Activated naive CD8-positive, alpha-beta T cell treated with anti-CD3 and anti-CD28 coated beads, Interleukin-2, amount 10 ng/mL, durations not matched to agents 7 days and 5 days (primary cell): ENCODE measurements around the gene HIP1. TPM values are rescaled to one million over a fixed set of nuclear protein-coding genes. Genes with fewer than 3 reads are reported as not detected.

Experiments
- ATAC-seq: fragments of 150-1000 bp; cut with Tn5 transposase; one replicate; pipeline ENCODE4 v1.10.0; 2021; ENCODE audit warnings: low read depth, moderate library complexity
- POLR2A ChIA-PET: fragments of 350-600 bp; sonication (Branson Sonifier 250); formaldehyde crosslinking; loops from one replicate; lab custom pipeline; 2021; ENCODE audit warnings: antibody characterized with exemption; lab: Charles Lee
- DNase-seq: peaks from one replicate; pipeline ENCODE4 v3.0.0; 2021
- H3K27ac Mint-ChIP-seq: one replicate; pipeline ENCODE4 v1.8.0; 2022; ENCODE audit warnings: mild to moderate bottlenecking, mixed read lengths
- H3K27me3 Mint-ChIP-seq: one replicate; pipeline ENCODE4 v1.8.0; 2022; ENCODE audit warnings: mild to moderate bottlenecking, moderate library complexity, mixed read lengths
- H3K36me3 Mint-ChIP-seq: one replicate; pipeline ENCODE4 v1.8.0; 2021; ENCODE audit warnings: mild to moderate bottlenecking, mixed read lengths
- H3K4me1 Mint-ChIP-seq: one replicate; pipeline ENCODE4 v1.8.0; 2021; ENCODE audit warnings: mixed read lengths
- H3K4me3 Mint-ChIP-seq: one replicate; pipeline ENCODE4 v1.8.0; 2022; ENCODE audit warnings: mild to moderate bottlenecking, moderate library complexity, mixed read lengths
- H3K9me3 Mint-ChIP-seq: one replicate; pipeline ENCODE4 v1.8.0; 2021; ENCODE audit warnings: mixed read lengths
- total RNA-seq, 2 experiments: library from RNA; stranded (reverse); gene quantifications; one replicate each; pipeline ENCODE4 v1.2.3, GENCODE V29; 2021

HIP1 gene
- total RNA-seq, 2 experiments from 2014 or later, result 8.7 TPM

DNA sequence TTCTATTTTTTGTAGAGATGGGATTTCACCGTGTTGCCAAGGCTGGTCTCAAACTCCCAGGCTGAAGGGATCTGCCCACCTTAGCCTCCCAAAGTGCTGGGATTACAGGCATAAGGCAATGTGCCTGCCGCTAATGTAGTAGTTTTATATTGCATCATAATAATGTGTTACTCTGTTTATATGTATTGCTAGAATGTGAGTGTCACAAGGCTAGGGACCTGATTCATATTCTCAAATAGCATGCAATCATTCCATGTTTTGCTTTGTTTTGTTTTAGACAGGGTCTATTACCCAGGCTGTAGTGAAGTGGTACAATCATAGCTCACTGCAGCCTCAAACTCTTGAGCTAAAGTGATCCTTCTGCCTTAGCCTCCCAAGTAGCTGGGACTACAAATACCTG, 19.8 kb upstream of the HIP1 start:
- Mint-ChIP-seq H3K27ac (no peak overlapping the region), H3K36me3 (no peaks in the 10 kb centered on the region), H3K9me3 (no peaks in the 10 kb centered on the region), H3K4me3 (no peak overlapping the region), H3K27me3 (no peaks in the 10 kb centered on the region), H3K4me1 (peaks cover 5% of the 10 kb centered on the region)
- ATAC-seq (no peak), DNase-seq (no peak)
- POLR2A ChIA-PET, result interaction anchor here (0.6 kb wide), 1 partner anchor 18 kb away, joined by 4 read pairs; no protein-coding TSS in a partner anchor

DNA sequence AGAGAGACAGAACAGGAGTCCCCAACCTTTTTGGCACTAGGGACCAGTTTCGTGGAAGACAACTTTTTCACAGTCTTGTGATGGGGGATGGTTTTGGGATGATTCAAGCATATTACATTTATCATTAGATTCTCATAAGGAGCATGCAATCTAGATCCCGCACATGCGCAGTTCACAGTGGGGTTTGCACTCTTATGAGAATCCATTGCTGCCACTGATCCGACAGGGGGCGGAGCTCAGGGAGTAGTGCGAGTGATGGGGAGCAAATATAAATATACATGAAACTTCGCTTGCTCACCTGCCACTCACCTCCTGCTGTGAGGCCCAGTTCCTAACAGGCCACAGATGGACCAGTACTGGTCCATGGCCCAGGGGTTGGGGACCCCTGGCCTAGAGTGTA, 19.1 kb upstream of the HIP1 start:
- no peaks in the 10 kb centered on the region for H3K36me3 Mint-ChIP-seq
- no peaks in the 10 kb centered on the region for H3K9me3 Mint-ChIP-seq
- no peaks in the 10 kb centered on the region for H3K27me3 Mint-ChIP-seq
- H3K4me1 Mint-ChIP-seq, result peaks cover 5% of the 10 kb centered on the region
- DNase-seq (no peak), ATAC-seq (no peak)
- POLR2A ChIA-PET, result no interaction called here
- no peak overlapping the region for H3K4me3 Mint-ChIP-seq
- no peak overlapping the region for H3K27ac Mint-ChIP-seq

GRCh38 chr7:75756991-75757676, 18.4 kb upstream of the HIP1 start:
- Mint-ChIP-seq H3K27ac (no peak overlapping the region), H3K4me1 (peaks cover under 1% of the 10 kb centered on the region), H3K36me3 (no peaks in the 10 kb centered on the region), H3K27me3 (no peaks in the 10 kb centered on the region), H3K9me3 (no peaks in the 10 kb centered on the region), H3K4me3 (no peak overlapping the region)
- POLR2A ChIA-PET, result interaction anchor here (0.6 kb wide), 1 partner anchor 109 kb away, joined by 3 read pairs; no protein-coding TSS in a partner anchor
- ATAC-seq (no peak), DNase-seq (no peak)

DNA sequence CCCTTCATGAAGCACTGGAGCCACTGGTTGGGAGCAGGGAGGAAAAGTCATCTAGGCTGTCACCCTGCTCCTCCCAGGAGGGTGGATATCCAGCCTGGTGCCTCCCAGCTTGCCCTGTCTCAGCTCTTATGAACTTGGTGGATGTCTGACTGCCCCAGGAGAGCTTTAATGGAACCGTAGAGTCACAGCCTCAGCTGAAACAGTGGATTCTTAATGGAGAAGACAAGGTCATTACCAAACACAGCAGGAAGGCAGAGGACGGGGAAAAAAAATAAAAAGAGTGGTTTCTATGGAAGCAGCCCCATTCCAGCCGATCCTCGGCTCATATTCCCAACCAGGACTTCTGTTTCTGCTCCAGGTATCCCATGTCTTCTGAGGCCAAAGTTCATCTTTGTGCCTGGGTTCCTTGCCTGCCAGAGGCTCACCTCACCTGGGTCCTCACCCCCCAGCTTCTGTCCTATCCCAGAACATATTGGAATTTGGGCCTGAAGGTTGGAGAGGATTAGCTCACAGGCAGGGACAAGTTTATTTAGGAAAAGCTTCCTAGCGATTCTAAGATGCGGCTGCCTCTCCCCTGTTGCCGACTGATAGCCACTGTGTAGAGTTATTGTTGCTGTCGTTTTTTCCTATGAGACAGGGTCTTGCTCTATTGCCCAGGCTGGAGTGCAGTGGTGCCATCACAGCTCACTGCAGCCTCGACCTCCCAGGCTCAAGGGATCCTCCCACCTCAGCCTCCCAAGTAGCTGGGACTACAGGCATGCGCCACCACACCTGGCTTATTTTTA, 17.7 kb upstream of the HIP1 start:
- no peaks in the 10 kb centered on the region for H3K27me3 Mint-ChIP-seq
- ATAC-seq (no peak), DNase-seq (no peak)
- POLR2A ChIA-PET, result interaction anchor here (0.6 kb wide), 1 partner anchor 110 kb away, joined by 3 read pairs; no protein-coding TSS in a partner anchor
- no peaks in the 10 kb centered on the region for H3K9me3 Mint-ChIP-seq
- H3K4me1 Mint-ChIP-seq, result no peaks in the 10 kb centered on the region
- H3K4me3 Mint-ChIP-seq, result no peak overlapping the region
- no peak overlapping the region for H3K27ac Mint-ChIP-seq
- H3K36me3 Mint-ChIP-seq, result no peaks in the 10 kb centered on the region

DNA sequence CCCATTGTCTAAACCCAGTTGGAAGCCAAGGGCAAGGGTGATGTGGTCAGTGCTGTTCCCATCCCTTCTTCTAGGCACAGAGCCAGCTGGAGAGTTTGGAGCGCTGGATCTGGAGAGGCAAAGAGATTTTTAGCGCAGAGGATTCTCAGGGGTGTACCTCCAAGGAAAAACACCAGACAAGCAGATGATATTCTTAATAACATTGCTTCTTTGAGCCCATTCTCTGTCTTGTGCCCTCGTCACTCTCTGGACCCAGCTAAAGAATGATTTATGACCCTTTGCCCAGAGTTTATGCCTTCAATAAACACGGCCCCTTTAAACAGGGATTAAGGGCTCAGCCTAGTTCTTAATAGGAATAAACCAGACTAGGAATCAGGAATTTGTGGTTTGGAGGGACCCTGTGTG, 4.7 kb upstream of the HIP1 start:
- Mint-ChIP-seq H3K9me3 (no peaks in the 10 kb centered on the region), H3K4me1 (peaks cover 7% of the 10 kb centered on the region), H3K4me3 (no peak overlapping the region), H3K36me3 (no peaks in the 10 kb centered on the region), H3K27ac (no peak overlapping the region), H3K27me3 (peaks cover 15% of the 10 kb centered on the region)
- DNase-seq (no peak), ATAC-seq (no peak)
- POLR2A ChIA-PET, result no interaction called here

GRCh38 chr7:75740846-75741497, 2.2 kb upstream of the HIP1 start:
- Mint-ChIP-seq H3K9me3 (no peaks in the 10 kb centered on the region), H3K36me3 (no peaks in the 10 kb centered on the region), H3K27ac (no peak overlapping the region), H3K4me3 (no peak overlapping the region), H3K27me3 (peaks cover 32% of the 10 kb centered on the region), H3K4me1 (peaks cover 12% of the 10 kb centered on the region)
- DNase-seq (no peak), ATAC-seq (no peak)
- POLR2A ChIA-PET, result interaction anchor here (0.7 kb wide), 1 partner anchor 156 kb away, joined by 3 read pairs; no protein-coding TSS in a partner anchor

GRCh38 chr7:75739796-75740672, 1.3 kb upstream of the HIP1 start:
- no peak for DNase-seq
- Mint-ChIP-seq H3K27ac (peak overlapping the region; percentile 92), H3K27me3 (peaks cover 37% of the 10 kb centered on the region), H3K4me3 (peak overlapping the region; percentile 92), H3K36me3 (no peaks in the 10 kb centered on the region), H3K9me3 (no peaks in the 10 kb centered on the region), H3K4me1 (peaks cover 12% of the 10 kb centered on the region)
- ATAC-seq, result peak; percentile 37
- POLR2A ChIA-PET, result interaction anchor here (0.7 to 3.1 kb wide), 5 partner anchors 10 to 157 kb away, joined by 3 to 20 read pairs (median 4); no protein-coding TSS in a partner anchor

DNA sequence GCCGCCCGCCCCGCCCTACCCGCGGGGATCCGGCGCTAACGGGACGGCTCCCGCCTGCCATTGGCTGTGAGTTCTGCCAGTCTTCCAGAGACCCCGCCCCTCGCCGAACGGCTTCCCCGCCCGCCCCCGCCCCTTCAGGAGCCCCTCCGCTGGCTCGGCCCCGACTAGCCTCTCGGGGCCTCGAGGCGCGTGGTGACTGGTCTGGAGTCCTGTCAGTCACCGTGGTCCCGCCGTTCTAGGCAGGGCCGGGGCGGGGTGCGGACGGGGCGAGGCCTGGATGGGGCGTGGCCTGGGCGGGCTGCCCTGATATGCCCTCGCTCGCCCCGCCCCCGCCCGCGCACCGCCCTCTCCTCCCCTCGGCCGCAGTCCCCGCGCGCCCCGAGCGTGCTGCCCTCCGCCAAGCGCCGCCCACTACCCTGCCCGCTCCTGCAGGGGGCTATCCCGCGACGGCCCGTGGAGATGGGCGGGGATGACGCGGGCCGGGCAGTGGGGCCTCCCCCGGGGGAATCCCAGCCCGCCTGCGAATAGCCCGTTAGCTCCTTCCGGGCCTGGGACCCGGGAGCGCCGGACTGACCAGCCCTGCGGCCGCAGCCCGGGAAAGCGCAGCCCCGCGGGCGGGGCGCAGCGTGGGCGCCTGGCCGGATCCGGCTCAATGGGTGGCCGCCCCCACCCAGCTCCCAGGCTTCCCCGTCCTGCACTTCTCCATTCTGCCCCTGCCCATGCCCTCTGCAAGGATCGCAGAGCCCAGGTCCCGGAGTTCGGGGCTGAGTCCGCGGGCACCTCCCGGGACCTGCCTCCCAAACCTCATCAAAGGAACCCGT, 444 bp upstream of the HIP1 start:
- Mint-ChIP-seq H3K9me3 (no peaks in the 10 kb centered on the region), H3K27ac (peak overlapping the region; percentile 92), H3K4me3 (peak overlapping the region; percentile 92), H3K4me1 (peaks cover 12% of the 10 kb centered on the region), H3K27me3 (peaks cover 37% of the 10 kb centered on the region), H3K36me3 (no peaks in the 10 kb centered on the region)
- ATAC-seq, result peak; percentile 98
- POLR2A ChIA-PET, result interaction anchor here (0.8 to 3.1 kb wide), 4 partner anchors 10 to 146 kb away, joined by 3 to 20 read pairs (median 6); no protein-coding TSS in a partner anchor
- peak; percentile 99 for DNase-seq

DNA sequence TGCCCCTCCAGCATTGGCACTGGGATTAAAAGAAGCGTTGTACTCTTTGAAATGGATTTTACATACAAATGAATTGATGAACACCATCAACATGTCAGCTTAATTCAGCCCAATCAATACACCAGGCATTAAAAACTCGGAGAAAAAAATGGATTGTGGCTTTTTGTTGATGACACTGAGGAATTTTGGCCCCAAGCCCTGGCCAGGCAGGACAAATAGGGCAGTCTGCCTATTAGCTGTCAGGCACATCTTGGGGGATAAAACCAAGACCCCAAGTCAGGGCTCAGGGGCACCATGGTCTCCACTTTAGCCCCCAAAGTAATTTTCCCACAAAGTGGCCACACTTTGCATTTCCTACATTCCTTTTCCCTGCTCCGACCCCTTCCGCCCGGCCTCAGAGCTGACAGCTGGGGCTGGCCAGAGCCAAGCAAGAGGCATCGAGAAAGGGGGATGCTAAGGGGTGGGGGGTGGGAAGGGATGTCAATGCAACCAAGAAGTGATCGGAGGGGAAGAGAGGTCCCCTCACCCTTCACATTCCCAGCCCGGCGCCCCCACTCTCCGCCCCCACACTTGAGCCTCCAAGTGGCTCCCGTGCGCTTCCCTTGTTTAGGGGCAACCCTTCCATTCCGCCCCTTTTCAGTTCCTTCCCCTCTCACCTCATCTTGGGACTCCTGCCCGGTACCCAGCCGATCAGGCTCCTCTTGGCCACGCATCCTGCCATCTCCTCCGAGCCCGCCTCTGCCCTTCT, 711 bp downstream of the HIP1 start:
- Mint-ChIP-seq H3K27me3 (peaks cover 35% of the 10 kb centered on the region), H3K9me3 (no peaks in the 10 kb centered on the region), H3K36me3 (no peaks in the 10 kb centered on the region), H3K27ac (peak overlapping the region; percentile 76), H3K4me1 (peaks cover 12% of the 10 kb centered on the region), H3K4me3 (peak overlapping the region; percentile 92)
- ATAC-seq, result no peak
- POLR2A ChIA-PET, result interaction anchor here (0.6 to 3.1 kb wide), 2 partner anchors 10 to 73 kb away, joined by 4 to 20 read pairs; no protein-coding TSS in a partner anchor
- DNase-seq, result no peak

GRCh38 chr7:75735581-75736350, 3.0 kb downstream of the HIP1 start:
- H3K27me3 Mint-ChIP-seq, result peaks cover 27% of the 10 kb centered on the region
- H3K36me3 Mint-ChIP-seq, result peaks cover 1% of the 10 kb centered on the region
- no peak for ATAC-seq
- H3K27ac Mint-ChIP-seq, result no peak overlapping the region
- H3K4me1 Mint-ChIP-seq, result peaks cover 14% of the 10 kb centered on the region
- H3K9me3 Mint-ChIP-seq, result no peaks in the 10 kb centered on the region
- H3K4me3 Mint-ChIP-seq, result no peak overlapping the region
- POLR2A ChIA-PET, result interaction anchor here (1.0 kb wide), 1 partner anchor 8 kb away, joined by 4 read pairs; no protein-coding TSS in a partner anchor
- no peak for DNase-seq
